HepG2 (cell line): ENCODE measurements around the gene SMTNL2. TPM values are rescaled to one million over a fixed set of nuclear protein-coding genes. Genes with fewer than 3 reads are reported as not detected.

Experiments
- ATAC-seq: fragments of 200-7000 bp; cut with Tn5 transposase; 3 replicates; pipeline ENCODE4 v1.9.1; 2020; ENCODE audit warnings: mild to moderate bottlenecking, moderate library complexity
- BruUV-seq: library from RNA; stranded (reverse); fragments of 400-500 nt; replicated peaks from 2 replicates; lab custom pipeline; 2021; lab: Mats Ljungman, UMichigan
- CTCF ChIA-PET: fragments of 300-600 bp; formaldehyde crosslinking; extraction: SDS; loops from one replicate; lab custom pipeline; 2021; ENCODE audit warnings: low total read pairs, inconsistent platforms, low intra/inter-chr PET ratio; lab: Yijun Ruan, JAX
- POLR2A ChIA-PET: fragments of 350-600 bp; sonication (Branson Sonifier 250); formaldehyde crosslinking; loops from one replicate; lab custom pipeline; 2020; ENCODE audit warnings: antibody characterized with exemption, inconsistent platforms; lab: Yijun Ruan, JAX
- DNase-seq: peaks from one replicate; pipeline ENCODE4 v3.0.0-alpha.2; 2015; ENCODE audit warnings: low spot score
- FAIRE-seq: peaks from 3 replicates; lab custom pipeline; 2011; peaks lifted over from hg19 to GRCh38; lab: Jason Lieb, UNC
- H2AFZ ChIP-seq: one replicate; pipeline ENCODE4 v1.6.1; 2011; ENCODE audit warnings: low read length, inconsistent platforms
- H3K27ac ChIP-seq: fragments of 300-600 bp; 3 replicates; pipeline ENCODE4 v1.8.0; 2011; ENCODE audit warnings: mixed run types, mild to moderate bottlenecking, mixed read lengths, low read length, inconsistent platforms; ENCODE audit not compliant: insufficient read depth; ENCODE audit errors: extremely low read length
- H3K27me3 ChIP-seq, 2 experiments: fragments of 200-600 bp in 1 of 2; 2 replicates in 1 of 2; 3 replicates in 1 of 2; pipeline versions ENCODE4 v1.6.0 to v1.8.0; 2011; ENCODE audit warnings: low read length in 2 of 2, mild to moderate bottlenecking in 2 of 2, moderate library complexity in 2 of 2, inconsistent platforms in 1 of 2; ENCODE audit not compliant: insufficient read depth in 2 of 2, control insufficient read depth in 1 of 2
- H3K36me3 ChIP-seq, 2 experiments: fragments of 200-600 bp in 1 of 2; replicated peaks in 1 of 2; 2 replicates in 1 of 2; 3 replicates in 1 of 2; pipeline versions ENCODE4 v1.5.1 to v1.8.0; 2011; ENCODE audit warnings: low read length in 2 of 2, inconsistent platforms in 1 of 2; ENCODE audit not compliant: insufficient read depth in 2 of 2, control insufficient read depth in 1 of 2
- H3K4me1 ChIP-seq: 2 replicates; pipeline ENCODE4 v1.5.1; 2012; ENCODE audit warnings: low read length, inconsistent platforms; ENCODE audit not compliant: insufficient read depth
- H3K4me2 ChIP-seq: 2 replicates; pipeline ENCODE4 v1.6.0; 2011; ENCODE audit warnings: low read depth, low read length, inconsistent platforms
- H3K4me3 ChIP-seq, 3 experiments: fragments of 200-600 bp in 1 of 3; sonication (generic), shearing (Covaris generic) in 1 of 3; replicated peaks in 1 of 3; 2 replicates each; pipeline ENCODE4 v1.5.1; 2011 to 2016; ENCODE audit warnings: low read length in 3 of 3, inconsistent platforms in 2 of 3, low read depth in 2 of 3, mild to moderate bottlenecking in 2 of 3, control low read depth in 1 of 3, mixed read lengths in 1 of 3; ENCODE audit not compliant: insufficient read depth in 1 of 3
- H3K79me2 ChIP-seq: one replicate; pipeline ENCODE4 v1.6.1; 2011; ENCODE audit warnings: low read length, inconsistent platforms; ENCODE audit not compliant: insufficient read depth
- H3K9ac ChIP-seq: 2 replicates; pipeline ENCODE4 v1.6.0; 2011; ENCODE audit warnings: mild to moderate bottlenecking, low read depth, low read length, inconsistent platforms; ENCODE audit not compliant: insufficient read depth
- H3K9me3 ChIP-seq: 2 replicates; pipeline ENCODE4 v1.5.1; 2012; ENCODE audit warnings: mild to moderate bottlenecking, low read length
- H4K20me1 ChIP-seq: 2 replicates; pipeline ENCODE4 v1.6.0; 2011; ENCODE audit warnings: inconsistent platforms, mild to moderate bottlenecking, low read length, moderate library complexity; ENCODE audit not compliant: insufficient read depth
- ELF1 ChIP-seq: sonication (generic); formaldehyde crosslinking; IDR thresholded peaks from 2 replicates; pipeline ENCODE4 v1.4.0; 2020; ENCODE audit warnings: missing genetic modification reagents
- GATAD2A ChIP-seq: IDR thresholded peaks from 2 replicates; pipeline ENCODE4 v1.6.1; 2016
- JUNB ChIP-seq: sonication (generic); formaldehyde crosslinking; IDR thresholded peaks from 2 replicates; pipeline ENCODE4 v1.8.0; 2022; ENCODE audit warnings: missing genetic modification reagents, mild to moderate bottlenecking, borderline replicate concordance
- KAT8 ChIP-seq: IDR thresholded peaks from 2 replicates; pipeline ENCODE4 v1.6.1; 2016; ENCODE audit warnings: missing genetic modification reagents, missing compliant biosample characterization
- MNT ChIP-seq: fragments of 450-650 bp; IDR thresholded peaks from 2 replicates; pipeline ENCODE4 v1.6.1; 2016
- NONO ChIP-seq, 2 experiments: fragments of 450-650 bp in 1 of 2; sonication (generic) in 1 of 2; formaldehyde crosslinking in 1 of 2; IDR thresholded peaks in 1 of 2; conservative IDR thresholded peaks in 1 of 2; 2 replicates each; pipeline versions ENCODE4 v1.6.1 to v1.8.0; 2017 to 2022; ENCODE audit warnings: mild to moderate bottlenecking in 1 of 2, missing genetic modification reagents in 1 of 2, moderate library complexity in 1 of 2
- PRDM4 ChIP-seq: sonication (generic); formaldehyde crosslinking; IDR thresholded peaks from 2 replicates; pipeline ENCODE4 v1.9.0; 2021; ENCODE audit warnings: missing genetic modification reagents, borderline replicate concordance
- RFX5 ChIP-seq: IDR thresholded peaks from 2 replicates; pipeline ENCODE4 v1.6.1; 2011; ENCODE audit warnings: low read depth, low read length, improper control_type of control experiment
- ZC3H4 ChIP-seq: sonication (generic); formaldehyde crosslinking; IDR thresholded peaks from 2 replicates; pipeline ENCODE4 v1.4.0; 2020; ENCODE audit warnings: missing genetic modification reagents, borderline replicate concordance
- ZNF329 ChIP-seq: sonication (generic); formaldehyde crosslinking; IDR thresholded peaks from 2 replicates; pipeline ENCODE4 v1.9.0; 2021; ENCODE audit warnings: low read depth, mild to moderate bottlenecking, missing genetic modification reagents
- ZSCAN22 ChIP-seq: sonication (generic); formaldehyde crosslinking; IDR thresholded peaks from 2 replicates; pipeline ENCODE4 v1.4.0; 2020; ENCODE audit warnings: mild to moderate bottlenecking, missing genetic modification reagents
- WGBS: methylation state at CpG from one replicate; pipeline ENCODE4 v1.1.6; 2017; ENCODE audit warnings: low lambda C conversion rate; 5-methylcytosine and 5-hydroxymethylcytosine counted together
- in situ Hi-C: cut with HindIII; loops from 2 replicates; pipeline ENCODE4 v1.10.0; 2017; ENCODE audit warnings: low pct_unique_long_range_greater_than_20kb; ENCODE audit not compliant: extremely low pct_ligation_motif_present
- intact Hi-C: fragments of 100-400 bp; cut with micrococcal nuclease; formaldehyde crosslinking; loops from one replicate; pipeline ENCODE4 v1.10.0; 2022; ENCODE audit not compliant: unreplicated experiment
- polyA plus RNA-seq, 8 experiments: library from polyadenylated mRNA; depleted of rRNA in 3 of 8; stranded (reverse) in 7 of 8; unstranded in 1 of 8; fragments of >200 nt; fragmentation: Illumina TruSeq in 4 of 8; extraction: Trizol in 4 of 8; gene quantifications; 2 replicates each; pipeline versions ENCODE4 v1.2.1 to v1.2.3, GENCODE V29; 2011 to 2016; ENCODE audit warnings: low read depth in 4 of 8, missing spikeins in 1 of 8, mixed read lengths in 1 of 8; ENCODE audit not compliant: insufficient read depth in 1 of 8
- total RNA-seq, 5 experiments: library from RNA; depleted of rRNA; stranded (reverse); fragments of >200 nt; fragmentation: Illumina TruSeq; extraction: Trizol; gene quantifications; 2 replicates each; pipeline ENCODE4 v1.2.3, GENCODE V29; 2016; ENCODE audit warnings: low read depth in 1 of 5

Gene SMTNL2
- total and polyA plus RNA-seq, 2 of the 13 experiments (the other 11 are each of a cell fraction or from before 2014, with no cell fraction given) = 0.41 to 5.1 TPM

- WGBS = 13% methylated on average over 5 of the region's 10 CpGs
- Histone ChIP-seq H3K9ac (no peak overlapping the region), H3K79me2 (no peaks in the 10 kb centered on the region), H3K9me3 (no peaks in the 10 kb centered on the region), H3K4me2 (no peak overlapping the region), H3K27ac (no peak overlapping the region), H3K27me3 (peaks cover 2 to 5% of the 10 kb centered on the region in 2 experiments; a peak in 2 of 5 replicates), H4K20me1 (no peaks in the 10 kb centered on the region), H3K36me3 (no peaks in the 10 kb centered on the region), H3K4me1 (peaks cover 13% of the 10 kb centered on the region), H3K4me3 (no peak overlapping the region), H2AFZ (no peak overlapping the region)
- no peak for DNase-seq
- intact Hi-C loops = no loop called here
- TF ChIP-seq RFX5 = no peak
- TF ChIP-seq ZC3H4 (CRISPR knock-in tag) = no peak
- TF ChIP-seq ELF1 (CRISPR knock-in tag) = no peak
- no peak for TF ChIP-seq MNT
- no peak for TF ChIP-seq PRDM4 (CRISPR knock-in tag)
- no peak for TF ChIP-seq NONO (IDR thresholded peaks at IDR 0.05)
- TF ChIP-seq NONO (CRISPR knock-in tag; conservative IDR thresholded peaks at IDR 0.05) = no peak
- no peak for TF ChIP-seq KAT8
- TF ChIP-seq GATAD2A (CRISPR knock-in tag) = no peak
- TF ChIP-seq ZSCAN22 (CRISPR knock-in tag) = no peak
- no peak for TF ChIP-seq ZNF329 (CRISPR knock-in tag)
- no peak for TF ChIP-seq JUNB (CRISPR knock-in tag)
- no peak for ATAC-seq
- POLR2A ChIA-PET = interaction anchor here (0.9 kb wide), 1 partner anchor 14 kb away, joined by 3 read pairs; no protein-coding TSS in a partner anchor
- BruUV-seq = no TSS peak
- no peak for FAIRE-seq
- CTCF ChIA-PET = no interaction called here
- in situ Hi-C loops = no loop called here
These were observed 6.7 kb downstream of the SMTNL2 start for GRCh38 chr17:4590981-4591453.
